ENCODE results near the gene MEGF11. TPM values are rescaled to one million over a fixed set of nuclear protein-coding genes. Genes with fewer than 3 reads are reported as not detected.

MEGF11 gene
- total and polyA plus RNA-seq, 2 donors (not counting 1 experiment from before 2014, with no cell fraction given) = under 0.01 TPM; not detected in 1

GRCh38 chr15:66101715-66102395 lies 151.7 kb downstream of the MEGF11 start:
- Histone ChIP-seq H4K20me1 (ENCODE audit: control insufficient read depth, extremely low read depth, insufficient read depth, low read length) (no peaks in the 10 kb centered on the region), H3K36me3 (ENCODE audit: control insufficient read depth, insufficient read depth, low read length) (no peaks in the 10 kb centered on the region), H3K4me1 (ENCODE audit: control insufficient read depth, extremely low read depth, insufficient read depth, low read length) (no peaks in the 10 kb centered on the region), H3K9me3 (ENCODE audit: control insufficient read depth, insufficient read depth, low read depth, low read length) (no peaks in the 10 kb centered on the region), H3K79me2 (ENCODE audit: control insufficient read depth, insufficient read depth, low read length) (no peaks in the 10 kb centered on the region), H3K27ac (ENCODE audit: insufficient read depth, low read length) (no peak overlapping the region), H2AFZ (ENCODE audit: low read length) (no peak overlapping the region), H3K4me2 (ENCODE audit: extremely low read depth, insufficient read depth, low read length) (no peak overlapping the region), H3K4me3 (replicated peaks in 1 of 4; ENCODE audit: control extremely low read depth in 1 of 4, insufficient read depth in 1 of 4, low read depth in 3 of 4, low read length in 4 of 4) (no peak overlapping the region), H3K27me3 (ENCODE audit: control insufficient read depth, insufficient read depth, low read length) (peaks cover 16% of the 10 kb centered on the region), H3K9ac (ENCODE audit: insufficient read depth, low read length) (no peak overlapping the region)
- no peak for TF ChIP-seq CTCF (conservative IDR thresholded peaks at IDR 0.05 in 1 of 2, IDR thresholded peaks at IDR 0.05 in 1 of 2; ENCODE audit: low read depth in 1 of 2, low read length in 2 of 2)
- TF ChIP-seq EZH2 (IDR thresholded peaks at IDR 0.05; ENCODE audit: low read length, missing control alignments) = no peak
- no peak for DNase-seq (ENCODE audit: low read depth in 2 of 2)

- no peaks in the 10 kb centered on the region for H3K9me3 ChIP-seq (ENCODE audit: control insufficient read depth, insufficient read depth, low read depth, low read length)
- H3K4me1 ChIP-seq (ENCODE audit: control insufficient read depth, extremely low read depth, insufficient read depth, low read length) = no peaks in the 10 kb centered on the region
- H3K36me3 ChIP-seq (ENCODE audit: control insufficient read depth, insufficient read depth, low read length) = no peaks in the 10 kb centered on the region
- no peak overlapping the region for H2AFZ ChIP-seq (ENCODE audit: low read length)
- no peak for DNase-seq (ENCODE audit: low read depth in 2 of 2)
- H3K27ac ChIP-seq (ENCODE audit: insufficient read depth, low read length) = no peak overlapping the region
- no peak for TF ChIP-seq EZH2 (IDR thresholded peaks at IDR 0.05; ENCODE audit: low read length, missing control alignments)
- no peak for TF ChIP-seq CTCF (conservative IDR thresholded peaks at IDR 0.05 in 1 of 2, IDR thresholded peaks at IDR 0.05 in 1 of 2; ENCODE audit: low read depth in 1 of 2, low read length in 2 of 2)
- H3K9ac ChIP-seq (ENCODE audit: insufficient read depth, low read length) = no peak overlapping the region
- no peak overlapping the region for H3K4me3 ChIP-seq (replicated peaks in 1 of 4; ENCODE audit: control extremely low read depth in 1 of 4, insufficient read depth in 1 of 4, low read depth in 3 of 4, low read length in 4 of 4)
- H3K4me2 ChIP-seq (ENCODE audit: extremely low read depth, insufficient read depth, low read length) = no peak overlapping the region
- H3K27me3 ChIP-seq (ENCODE audit: control insufficient read depth, insufficient read depth, low read length) = peaks cover 19% of the 10 kb centered on the region
- H4K20me1 ChIP-seq (ENCODE audit: control insufficient read depth, extremely low read depth, insufficient read depth, low read length) = no peaks in the 10 kb centered on the region
- H3K79me2 ChIP-seq (ENCODE audit: control insufficient read depth, insufficient read depth, low read length) = no peaks in the 10 kb centered on the region
Measured at GRCh38 chr15:66100761-66101160, 152.8 kb downstream of the MEGF11 start.

- TF ChIP-seq EZH2 (IDR thresholded peaks at IDR 0.05; ENCODE audit: low read length, missing control alignments) = no peak
- no peak for TF ChIP-seq CTCF (conservative IDR thresholded peaks at IDR 0.05 in 1 of 2, IDR thresholded peaks at IDR 0.05 in 1 of 2; ENCODE audit: low read depth in 1 of 2, low read length in 2 of 2)
- no peak overlapping the region for H3K4me2 ChIP-seq (ENCODE audit: extremely low read depth, insufficient read depth, low read length)
- peaks cover 24% of the 10 kb centered on the region for H3K27me3 ChIP-seq (ENCODE audit: control insufficient read depth, insufficient read depth, low read length)
- no peaks in the 10 kb centered on the region for H3K79me2 ChIP-seq (ENCODE audit: control insufficient read depth, insufficient read depth, low read length)
- no peak overlapping the region for H2AFZ ChIP-seq (ENCODE audit: low read length)
- H3K27ac ChIP-seq (ENCODE audit: insufficient read depth, low read length) = no peak overlapping the region
- H3K9me3 ChIP-seq (ENCODE audit: control insufficient read depth, insufficient read depth, low read depth, low read length) = no peaks in the 10 kb centered on the region
- H3K36me3 ChIP-seq (ENCODE audit: control insufficient read depth, insufficient read depth, low read length) = no peaks in the 10 kb centered on the region
- no peak for DNase-seq (ENCODE audit: low read depth in 2 of 2)
- H4K20me1 ChIP-seq (ENCODE audit: control insufficient read depth, extremely low read depth, insufficient read depth, low read length) = no peaks in the 10 kb centered on the region
- no peaks in the 10 kb centered on the region for H3K4me1 ChIP-seq (ENCODE audit: control insufficient read depth, extremely low read depth, insufficient read depth, low read length)
- H3K9ac ChIP-seq (ENCODE audit: insufficient read depth, low read length) = no peak overlapping the region
- H3K4me3 ChIP-seq (replicated peaks in 1 of 4; ENCODE audit: control extremely low read depth in 1 of 4, insufficient read depth in 1 of 4, low read depth in 3 of 4, low read length in 4 of 4) = no peak overlapping the region
Measured at GRCh38 chr15:66099950-66100671, 153.4 kb downstream of the MEGF11 start.
